22Rv1 (cell line): ENCODE results near the gene P2RX2.

ENCODE experiments used
- ZFX ChIP-seq: fragments of 450-650 bp; IDR thresholded peaks from 2 replicates; pipeline ENCODE4 v1.6.1; 2017; ENCODE audit warnings: antibody characterized with exemption, borderline replicate concordance
- TF ChIP-seq, protein P1 (sequence below): fragments of 450-650 bp; IDR thresholded peaks from 2 replicates; pipeline ENCODE4 v1.5.1; 2017; ENCODE audit warnings: mild to moderate bottlenecking

DNA sequence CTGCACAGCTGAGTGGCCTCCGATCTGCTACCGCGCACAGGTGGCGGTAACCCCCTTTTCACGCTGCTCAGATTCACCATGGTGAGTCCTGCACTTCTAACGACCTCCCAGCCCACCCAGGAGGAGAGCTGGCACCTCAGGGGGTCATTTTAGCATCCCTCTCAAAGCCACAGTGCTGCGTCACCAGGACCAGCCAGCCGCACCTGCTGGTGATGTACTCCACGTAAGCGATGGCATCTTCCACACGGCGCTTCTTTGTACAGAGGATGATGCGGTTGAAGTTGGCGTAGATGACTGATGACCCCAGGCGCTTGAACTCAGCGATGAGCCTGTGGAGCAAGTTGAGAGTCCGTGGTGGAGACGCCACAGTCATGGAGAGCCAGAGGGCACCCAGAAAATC is 19.2 kb downstream of the P2RX2 start:
- TF ChIP-seq, protein P1, sequence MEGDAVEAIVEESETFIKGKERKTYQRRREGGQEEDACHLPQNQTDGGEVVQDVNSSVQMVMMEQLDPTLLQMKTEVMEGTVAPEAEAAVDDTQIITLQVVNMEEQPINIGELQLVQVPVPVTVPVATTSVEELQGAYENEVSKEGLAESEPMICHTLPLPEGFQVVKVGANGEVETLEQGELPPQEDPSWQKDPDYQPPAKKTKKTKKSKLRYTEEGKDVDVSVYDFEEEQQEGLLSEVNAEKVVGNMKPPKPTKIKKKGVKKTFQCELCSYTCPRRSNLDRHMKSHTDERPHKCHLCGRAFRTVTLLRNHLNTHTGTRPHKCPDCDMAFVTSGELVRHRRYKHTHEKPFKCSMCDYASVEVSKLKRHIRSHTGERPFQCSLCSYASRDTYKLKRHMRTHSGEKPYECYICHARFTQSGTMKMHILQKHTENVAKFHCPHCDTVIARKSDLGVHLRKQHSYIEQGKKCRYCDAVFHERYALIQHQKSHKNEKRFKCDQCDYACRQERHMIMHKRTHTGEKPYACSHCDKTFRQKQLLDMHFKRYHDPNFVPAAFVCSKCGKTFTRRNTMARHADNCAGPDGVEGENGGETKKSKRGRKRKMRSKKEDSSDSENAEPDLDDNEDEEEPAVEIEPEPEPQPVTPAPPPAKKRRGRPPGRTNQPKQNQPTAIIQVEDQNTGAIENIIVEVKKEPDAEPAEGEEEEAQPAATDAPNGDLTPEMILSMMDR, result no peak
- TF ChIP-seq ZFX, result no peak
